SK-N-SH (cell line): ENCODE data around the gene PROM1. TPM values are rescaled to one million over a fixed set of nuclear protein-coding genes. Genes with fewer than 3 reads are reported as not detected.

Experiments used
- CTCF ChIA-PET: fragments of 300-600, 350-600 bp; formaldehyde crosslinking; extraction: SDS; loops from one replicate; lab custom pipeline; 2021; lab: Yijun Ruan, JAX
- POLR2A ChIA-PET: fragments of 350-600 bp; sonication (Branson Sonifier 250); formaldehyde crosslinking; extraction: SDS; loops from one replicate; lab custom pipeline; 2020; ENCODE audit warnings: antibody characterized with exemption, inconsistent platforms; lab: Yijun Ruan, JAX
- DNase-seq: peaks from one replicate; pipeline ENCODE4 v3.0.0; 2012
- H2AFZ ChIP-seq: fragments of 200-600 bp; sonication (generic); 2 replicates; pipeline ENCODE4 v1.8.1; 2016; ENCODE audit warnings: antibody characterized with exemption, mild to moderate bottlenecking, low read depth
- H3F3A ChIP-seq: fragments of 200-600 bp; sonication (generic); replicated peaks from 2 replicates; pipeline ENCODE3; 2016; ENCODE audit warnings: antibody characterized with exemption, mild to moderate bottlenecking; ENCODE audit not compliant: insufficient read depth
- H3K27ac ChIP-seq, 2 experiments: fragments of 200-500 bp in 1 of 2; fragments of 200-600 bp in 1 of 2; sonication (Bioruptor generic) in 1 of 2; sonication (generic), shearing (Covaris generic) in 1 of 2; 2 replicates each; pipeline versions ENCODE4 v1.5.1 to v1.6.1; 2014 to 2016; ENCODE audit warnings: low read depth in 2 of 2, inconsistent platforms in 1 of 2, low read length in 1 of 2, mild to moderate bottlenecking in 1 of 2, mixed read lengths in 1 of 2
- H3K27me3 ChIP-seq: fragments of 200-600 bp; sonication (generic), shearing (Covaris generic); 2 replicates; pipeline ENCODE4 v1.6.1; 2016; ENCODE audit warnings: mixed run types; ENCODE audit not compliant: insufficient read depth
- H3K36me3 ChIP-seq, 2 experiments: fragments of 200-500 bp in 1 of 2; fragments of 200-600 bp in 1 of 2; sonication (Bioruptor generic) in 1 of 2; sonication (generic) in 1 of 2; replicated peaks in 1 of 2; 2 replicates each; pipeline versions ENCODE3 to v1.5.1; 2014 to 2016; ENCODE audit warnings: low read length in 1 of 2, mild to moderate bottlenecking in 1 of 2; ENCODE audit not compliant: insufficient read depth in 2 of 2, control insufficient read depth in 1 of 2
- H3K4me1 ChIP-seq, 2 experiments: fragments of 200-500 bp in 1 of 2; fragments of 200-600 bp in 1 of 2; sonication (Bioruptor generic) in 1 of 2; sonication (generic), shearing (Covaris generic) in 1 of 2; 2 replicates each; pipeline versions ENCODE4 v1.5.1 to v1.6.1; 2014 to 2016; ENCODE audit warnings: low read depth in 1 of 2, low read length in 1 of 2, mixed run types in 1 of 2; ENCODE audit not compliant: insufficient read depth in 2 of 2, control insufficient read depth in 1 of 2
- H3K4me2 ChIP-seq: fragments of 200-600 bp; sonication (generic), shearing (Covaris generic); 2 replicates; pipeline ENCODE4 v1.6.1; 2017; ENCODE audit warnings: mixed run types
- H3K4me3 ChIP-seq, 2 experiments: fragments of 200-500 bp in 1 of 2; fragments of 200-600 bp in 1 of 2; sonication (Bioruptor generic) in 1 of 2; sonication (generic), shearing (Covaris generic) in 1 of 2; 2 replicates each; pipeline versions ENCODE4 v1.5.1 to v1.8.1; 2014 to 2016; ENCODE audit warnings: low read depth in 2 of 2, inconsistent platforms in 1 of 2, low read length in 1 of 2, mild to moderate bottlenecking in 1 of 2, mixed read lengths in 1 of 2, moderate library complexity in 1 of 2
- H3K79me2 ChIP-seq: fragments of 200-600 bp; sonication (generic); 2 replicates; pipeline ENCODE4 v1.8.1; 2017; ENCODE audit warnings: mild to moderate bottlenecking; ENCODE audit not compliant: insufficient read depth
- H3K9ac ChIP-seq: fragments of 200-600 bp; sonication (generic); 2 replicates; pipeline ENCODE4 v1.6.1; 2017; ENCODE audit warnings: mixed run types
- H3K9me2 ChIP-seq: fragments of 200-600 bp; sonication (generic); 2 replicates; pipeline ENCODE4 v1.6.1; 2017; ENCODE audit warnings: mixed run types
- H3K9me3 ChIP-seq: fragments of 200-600 bp; sonication (generic); 2 replicates; pipeline ENCODE4 v1.6.1; 2017; ENCODE audit warnings: mixed run types, mild to moderate bottlenecking, moderate library complexity
- H4K20me1 ChIP-seq: fragments of 200-600 bp; sonication (generic); 2 replicates; pipeline ENCODE4 v1.6.1; 2017; ENCODE audit warnings: mild to moderate bottlenecking, mixed run types; ENCODE audit not compliant: insufficient read depth
- CHD2 ChIP-seq: fragments of 150-350 bp; IDR thresholded peaks from 2 replicates; pipeline ENCODE4 v1.6.1; 2018; ENCODE audit warnings: low read length; ENCODE audit not compliant: partially characterized antibody
- FOSL2 ChIP-seq: IDR thresholded peaks from 2 replicates; pipeline ENCODE4 v1.4.0; 2012; ENCODE audit warnings: low read depth, mild to moderate bottlenecking, moderate library complexity, borderline replicate concordance
- FOXJ3 ChIP-seq: sonication (generic); formaldehyde crosslinking; IDR thresholded peaks from 2 replicates; pipeline ENCODE4 v1.5.1; 2020; ENCODE audit warnings: mild to moderate bottlenecking, missing genetic modification reagents
- JUND ChIP-seq: IDR thresholded peaks from 2 replicates; pipeline ENCODE4 v1.4.0; 2012
- NRF1 ChIP-seq: IDR thresholded peaks from 2 replicates; pipeline ENCODE4 v1.6.1; 2012; ENCODE audit warnings: low read depth, mild to moderate bottlenecking, low read length
- RFX5 ChIP-seq: IDR thresholded peaks from 2 replicates; pipeline ENCODE4 v1.6.1; 2012; ENCODE audit warnings: mild to moderate bottlenecking, improper control_type of control experiment, low read length
- TAF1 ChIP-seq: IDR thresholded peaks from 2 replicates; pipeline ENCODE4 v1.6.1; 2012; ENCODE audit warnings: low read depth, mild to moderate bottlenecking, low read length, moderate library complexity, borderline replicate concordance
- YY1 ChIP-seq: IDR thresholded peaks from 2 replicates; pipeline ENCODE4 v1.4.0; 2012; ENCODE audit warnings: low read depth, mild to moderate bottlenecking
- WGBS: methylation state at CpG from one replicate; pipeline ENCODE4 v1.1.6; 2017; ENCODE audit warnings: low lambda C conversion rate; 5-methylcytosine and 5-hydroxymethylcytosine counted together
- polyA plus RNA-seq, 3 experiments: library from polyadenylated mRNA; depleted of rRNA; stranded (reverse); fragments of >200 nt; gene quantifications; 2 replicates each; pipeline ENCODE4 v1.2.3, GENCODE V29; 2012
- TF ChIP-seq, protein P1 (sequence below): IDR thresholded peaks from 2 replicates; pipeline ENCODE4 v1.4.0; 2012; ENCODE audit warnings: low read depth, borderline replicate concordance
- TF ChIP-seq, protein P2 (sequence below): IDR thresholded peaks from 2 replicates; pipeline ENCODE4 v1.6.1; 2012; ENCODE audit warnings: mild to moderate bottlenecking, low read depth, low read length, moderate library complexity
- TF ChIP-seq, protein P3 (sequence below): IDR thresholded peaks from 2 replicates; pipeline ENCODE4; 2012
- TF ChIP-seq, protein P4 (sequence below): fragments of 200-600 bp; sonication (generic); IDR thresholded peaks from 2 replicates; pipeline ENCODE4 v1.6.1; 2017; ENCODE audit warnings: antibody characterized with exemption, mild to moderate bottlenecking, moderate library complexity
- TF ChIP-seq, protein P5 (sequence below): fragments of 150-350 bp; IDR thresholded peaks from 2 replicates; pipeline ENCODE4 v1.6.1; 2017; ENCODE audit warnings: antibody characterized with exemption, low read length, low read depth, borderline replicate concordance

PROM1 gene
- polyA plus RNA-seq, 1 of the 3 experiments (the other 2 are of a cell fraction), result not detected

DNA sequence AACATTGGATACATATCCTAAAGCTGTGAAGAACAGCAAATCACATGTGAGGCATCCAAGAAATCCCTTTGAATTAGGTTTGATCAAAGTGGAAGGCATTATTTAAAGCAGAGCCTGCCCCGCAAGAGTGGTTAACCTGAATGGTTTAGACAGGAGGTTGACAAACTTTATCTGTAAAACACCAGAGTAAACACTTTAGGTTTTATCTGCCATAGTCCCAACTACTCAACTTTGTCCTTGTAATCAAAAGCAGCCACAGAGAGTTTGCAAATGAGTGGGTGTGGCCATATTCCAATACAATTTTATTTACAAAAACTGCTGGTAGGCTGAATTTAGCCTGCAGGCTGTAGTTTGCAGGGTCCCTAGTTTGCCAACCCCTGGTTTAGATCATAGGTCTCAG is 95.6 kb downstream of the PROM1 start:
- no peaks in the 10 kb centered on the region for H3F3A ChIP-seq
- ChIA-PET CTCF (interaction anchor here (0.8 to 5.5 kb wide), 6 partner anchors 10 to 509 kb away, joined by 3 to 37 read pairs (median 4); no protein-coding TSS in a partner anchor), POLR2A (no interaction called here)
- no peaks in the 10 kb centered on the region for H3K9me3 ChIP-seq
- no peak overlapping the region for H3K4me3 ChIP-seq
- H3K9ac ChIP-seq, result no peak overlapping the region
- WGBS, result 89% methylated on average over 1 of the region's 1 CpG
- no peak for DNase-seq
- H3K36me3 ChIP-seq, result no peaks in the 10 kb centered on the region
- no peaks in the 10 kb centered on the region for H3K79me2 ChIP-seq
- H3K9me2 ChIP-seq, result no peaks in the 10 kb centered on the region
- H3K27me3 ChIP-seq, result no peaks in the 10 kb centered on the region; the same call in 1 of the 2 replicates
- peaks cover 0 to 3% of the 10 kb centered on the region in 2 experiments; a peak in 1 of 4 replicates for H3K4me1 ChIP-seq
- no peak overlapping the region for H3K4me2 ChIP-seq
- H3K27ac ChIP-seq, result no peak overlapping the region
- TF ChIP-seq JUND (no peak), RFX5 (no peak), TAF1 (no peak)
- TF ChIP-seq, protein P1, sequence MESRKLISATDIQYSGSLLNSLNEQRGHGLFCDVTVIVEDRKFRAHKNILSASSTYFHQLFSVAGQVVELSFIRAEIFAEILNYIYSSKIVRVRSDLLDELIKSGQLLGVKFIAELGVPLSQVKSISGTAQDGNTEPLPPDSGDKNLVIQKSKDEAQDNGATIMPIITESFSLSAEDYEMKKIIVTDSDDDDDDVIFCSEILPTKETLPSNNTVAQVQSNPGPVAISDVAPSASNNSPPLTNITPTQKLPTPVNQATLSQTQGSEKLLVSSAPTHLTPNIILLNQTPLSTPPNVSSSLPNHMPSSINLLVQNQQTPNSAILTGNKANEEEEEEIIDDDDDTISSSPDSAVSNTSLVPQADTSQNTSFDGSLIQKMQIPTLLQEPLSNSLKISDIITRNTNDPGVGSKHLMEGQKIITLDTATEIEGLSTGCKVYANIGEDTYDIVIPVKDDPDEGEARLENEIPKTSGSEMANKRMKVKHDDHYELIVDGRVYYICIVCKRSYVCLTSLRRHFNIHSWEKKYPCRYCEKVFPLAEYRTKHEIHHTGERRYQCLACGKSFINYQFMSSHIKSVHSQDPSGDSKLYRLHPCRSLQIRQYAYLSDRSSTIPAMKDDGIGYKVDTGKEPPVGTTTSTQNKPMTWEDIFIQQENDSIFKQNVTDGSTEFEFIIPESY, result no peak
- TF ChIP-seq, all 33 proteins: peak for 0
- Histone ChIP-seq H2AFZ (no peak overlapping the region), H4K20me1 (no peaks in the 10 kb centered on the region)

DNA sequence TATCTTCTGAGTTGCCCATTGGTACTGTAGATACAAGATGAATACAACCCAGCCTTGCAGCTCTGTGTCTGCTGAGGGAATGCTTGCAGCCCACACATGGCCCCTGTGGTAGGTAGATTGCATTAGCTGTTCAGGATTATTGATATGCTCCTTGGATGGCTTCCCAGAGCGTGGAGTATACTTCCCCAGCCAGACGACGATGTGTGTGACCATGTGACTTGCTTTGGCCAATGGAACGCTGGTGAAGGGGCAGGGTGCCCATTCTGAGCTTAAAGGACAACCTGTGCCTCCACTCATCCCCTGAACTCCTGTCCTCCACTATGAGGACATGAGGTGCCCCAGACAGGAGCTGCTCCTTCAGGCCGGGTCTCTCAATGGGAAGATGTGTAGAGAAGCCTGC is 96.9 kb downstream of the PROM1 start:
- ChIA-PET CTCF (interaction anchor here (1.1 to 5.5 kb wide), 3 partner anchors 14 to 181 kb away, joined by 6 to 37 read pairs (median 9); no protein-coding TSS in a partner anchor), POLR2A (no interaction called here)
- Histone ChIP-seq H3F3A (no peaks in the 10 kb centered on the region), H3K9me2 (no peaks in the 10 kb centered on the region), H3K79me2 (no peaks in the 10 kb centered on the region), H2AFZ (no peak overlapping the region), H3K27me3 (no peaks in the 10 kb centered on the region; the same call in 1 of the 2 replicates), H3K36me3 (no peaks in the 10 kb centered on the region), H3K4me1 (peaks cover 0 to 3% of the 10 kb centered on the region in 2 experiments; a peak in 1 of 4 replicates), H4K20me1 (no peaks in the 10 kb centered on the region), H3K4me3 (no peak overlapping the region), H3K27ac (no peak overlapping the region), H3K9me3 (no peaks in the 10 kb centered on the region), H3K4me2 (no peak overlapping the region), H3K9ac (no peak overlapping the region)
- no peak for DNase-seq
- 45% methylated on average over 3 of the region's 5 CpGs for WGBS
- TF ChIP-seq, protein P1, result no peak
- no peak for TF ChIP-seq RFX5
- no peak for TF ChIP-seq FOXJ3 (CRISPR knock-in tag)
- no peak for TF ChIP-seq TAF1
- TF ChIP-seq CHD2, result no peak
- no peak for TF ChIP-seq YY1
- TF ChIP-seq, protein P2, sequence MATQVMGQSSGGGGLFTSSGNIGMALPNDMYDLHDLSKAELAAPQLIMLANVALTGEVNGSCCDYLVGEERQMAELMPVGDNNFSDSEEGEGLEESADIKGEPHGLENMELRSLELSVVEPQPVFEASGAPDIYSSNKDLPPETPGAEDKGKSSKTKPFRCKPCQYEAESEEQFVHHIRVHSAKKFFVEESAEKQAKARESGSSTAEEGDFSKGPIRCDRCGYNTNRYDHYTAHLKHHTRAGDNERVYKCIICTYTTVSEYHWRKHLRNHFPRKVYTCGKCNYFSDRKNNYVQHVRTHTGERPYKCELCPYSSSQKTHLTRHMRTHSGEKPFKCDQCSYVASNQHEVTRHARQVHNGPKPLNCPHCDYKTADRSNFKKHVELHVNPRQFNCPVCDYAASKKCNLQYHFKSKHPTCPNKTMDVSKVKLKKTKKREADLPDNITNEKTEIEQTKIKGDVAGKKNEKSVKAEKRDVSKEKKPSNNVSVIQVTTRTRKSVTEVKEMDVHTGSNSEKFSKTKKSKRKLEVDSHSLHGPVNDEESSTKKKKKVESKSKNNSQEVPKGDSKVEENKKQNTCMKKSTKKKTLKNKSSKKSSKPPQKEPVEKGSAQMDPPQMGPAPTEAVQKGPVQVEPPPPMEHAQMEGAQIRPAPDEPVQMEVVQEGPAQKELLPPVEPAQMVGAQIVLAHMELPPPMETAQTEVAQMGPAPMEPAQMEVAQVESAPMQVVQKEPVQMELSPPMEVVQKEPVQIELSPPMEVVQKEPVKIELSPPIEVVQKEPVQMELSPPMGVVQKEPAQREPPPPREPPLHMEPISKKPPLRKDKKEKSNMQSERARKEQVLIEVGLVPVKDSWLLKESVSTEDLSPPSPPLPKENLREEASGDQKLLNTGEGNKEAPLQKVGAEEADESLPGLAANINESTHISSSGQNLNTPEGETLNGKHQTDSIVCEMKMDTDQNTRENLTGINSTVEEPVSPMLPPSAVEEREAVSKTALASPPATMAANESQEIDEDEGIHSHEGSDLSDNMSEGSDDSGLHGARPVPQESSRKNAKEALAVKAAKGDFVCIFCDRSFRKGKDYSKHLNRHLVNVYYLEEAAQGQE, result no peak
- TF ChIP-seq, protein P3, sequence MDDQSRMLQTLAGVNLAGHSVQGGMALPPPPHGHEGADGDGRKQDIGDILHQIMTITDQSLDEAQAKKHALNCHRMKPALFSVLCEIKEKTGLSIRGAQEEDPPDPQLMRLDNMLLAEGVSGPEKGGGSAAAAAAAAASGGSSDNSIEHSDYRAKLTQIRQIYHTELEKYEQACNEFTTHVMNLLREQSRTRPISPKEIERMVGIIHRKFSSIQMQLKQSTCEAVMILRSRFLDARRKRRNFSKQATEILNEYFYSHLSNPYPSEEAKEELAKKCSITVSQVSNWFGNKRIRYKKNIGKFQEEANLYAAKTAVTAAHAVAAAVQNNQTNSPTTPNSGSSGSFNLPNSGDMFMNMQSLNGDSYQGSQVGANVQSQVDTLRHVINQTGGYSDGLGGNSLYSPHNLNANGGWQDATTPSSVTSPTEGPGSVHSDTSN, result no peak
- TF ChIP-seq, protein P4, sequence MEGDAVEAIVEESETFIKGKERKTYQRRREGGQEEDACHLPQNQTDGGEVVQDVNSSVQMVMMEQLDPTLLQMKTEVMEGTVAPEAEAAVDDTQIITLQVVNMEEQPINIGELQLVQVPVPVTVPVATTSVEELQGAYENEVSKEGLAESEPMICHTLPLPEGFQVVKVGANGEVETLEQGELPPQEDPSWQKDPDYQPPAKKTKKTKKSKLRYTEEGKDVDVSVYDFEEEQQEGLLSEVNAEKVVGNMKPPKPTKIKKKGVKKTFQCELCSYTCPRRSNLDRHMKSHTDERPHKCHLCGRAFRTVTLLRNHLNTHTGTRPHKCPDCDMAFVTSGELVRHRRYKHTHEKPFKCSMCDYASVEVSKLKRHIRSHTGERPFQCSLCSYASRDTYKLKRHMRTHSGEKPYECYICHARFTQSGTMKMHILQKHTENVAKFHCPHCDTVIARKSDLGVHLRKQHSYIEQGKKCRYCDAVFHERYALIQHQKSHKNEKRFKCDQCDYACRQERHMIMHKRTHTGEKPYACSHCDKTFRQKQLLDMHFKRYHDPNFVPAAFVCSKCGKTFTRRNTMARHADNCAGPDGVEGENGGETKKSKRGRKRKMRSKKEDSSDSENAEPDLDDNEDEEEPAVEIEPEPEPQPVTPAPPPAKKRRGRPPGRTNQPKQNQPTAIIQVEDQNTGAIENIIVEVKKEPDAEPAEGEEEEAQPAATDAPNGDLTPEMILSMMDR, result no peak
- TF ChIP-seq FOSL2, result no peak
- TF ChIP-seq, protein P5, sequence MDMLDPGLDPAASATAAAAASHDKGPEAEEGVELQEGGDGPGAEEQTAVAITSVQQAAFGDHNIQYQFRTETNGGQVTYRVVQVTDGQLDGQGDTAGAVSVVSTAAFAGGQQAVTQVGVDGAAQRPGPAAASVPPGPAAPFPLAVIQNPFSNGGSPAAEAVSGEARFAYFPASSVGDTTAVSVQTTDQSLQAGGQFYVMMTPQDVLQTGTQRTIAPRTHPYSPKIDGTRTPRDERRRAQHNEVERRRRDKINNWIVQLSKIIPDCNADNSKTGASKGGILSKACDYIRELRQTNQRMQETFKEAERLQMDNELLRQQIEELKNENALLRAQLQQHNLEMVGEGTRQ, result no peak
- TF ChIP-seq NRF1, result no peak
